HepG2 (cell line): ENCODE results near the gene MTUS2. TPM values are rescaled to one million over a fixed set of nuclear protein-coding genes. Genes with fewer than 3 reads are reported as not detected.

Source experiments
- ATAC-seq: fragments of 200-7000 bp; cut with Tn5 transposase; 3 replicates; pipeline ENCODE4 v1.9.1; 2020; ENCODE audit warnings: mild to moderate bottlenecking, moderate library complexity
- BruUV-seq: library from RNA; stranded (reverse); fragments of 400-500 nt; replicated peaks from 2 replicates; lab custom pipeline; 2021; lab: Mats Ljungman, UMichigan
- CTCF ChIA-PET: fragments of 300-600 bp; formaldehyde crosslinking; extraction: SDS; loops from one replicate; lab custom pipeline; 2021; ENCODE audit warnings: low total read pairs, inconsistent platforms, low intra/inter-chr PET ratio; lab: Yijun Ruan, JAX
- POLR2A ChIA-PET: fragments of 350-600 bp; sonication (Branson Sonifier 250); formaldehyde crosslinking; loops from one replicate; lab custom pipeline; 2020; ENCODE audit warnings: antibody characterized with exemption, inconsistent platforms; lab: Yijun Ruan, JAX
- DNase-seq: peaks from one replicate; pipeline ENCODE4 v3.0.0-alpha.2; 2015; ENCODE audit warnings: low spot score
- FAIRE-seq: peaks from 3 replicates; lab custom pipeline; 2011; peaks lifted over from hg19 to GRCh38; lab: Jason Lieb, UNC
- H2AFZ ChIP-seq: one replicate; pipeline ENCODE4 v1.6.1; 2011; ENCODE audit warnings: low read length, inconsistent platforms
- H3K27ac ChIP-seq: fragments of 300-600 bp; 3 replicates; pipeline ENCODE4 v1.8.0; 2011; ENCODE audit warnings: mixed run types, mild to moderate bottlenecking, mixed read lengths, low read length, inconsistent platforms; ENCODE audit not compliant: insufficient read depth; ENCODE audit errors: extremely low read length
- H3K27me3 ChIP-seq, 2 experiments: fragments of 200-600 bp in 1 of 2; 2 replicates in 1 of 2; 3 replicates in 1 of 2; pipeline versions ENCODE4 v1.6.0 to v1.8.0; 2011; ENCODE audit warnings: low read length in 2 of 2, mild to moderate bottlenecking in 2 of 2, moderate library complexity in 2 of 2, inconsistent platforms in 1 of 2; ENCODE audit not compliant: insufficient read depth in 2 of 2, control insufficient read depth in 1 of 2
- H3K36me3 ChIP-seq, 2 experiments: fragments of 200-600 bp in 1 of 2; replicated peaks in 1 of 2; 2 replicates in 1 of 2; 3 replicates in 1 of 2; pipeline versions ENCODE4 v1.5.1 to v1.8.0; 2011; ENCODE audit warnings: low read length in 2 of 2, inconsistent platforms in 1 of 2; ENCODE audit not compliant: insufficient read depth in 2 of 2, control insufficient read depth in 1 of 2
- H3K4me1 ChIP-seq: 2 replicates; pipeline ENCODE4 v1.5.1; 2012; ENCODE audit warnings: low read length, inconsistent platforms; ENCODE audit not compliant: insufficient read depth
- H3K4me2 ChIP-seq: 2 replicates; pipeline ENCODE4 v1.6.0; 2011; ENCODE audit warnings: low read depth, low read length, inconsistent platforms
- H3K4me3 ChIP-seq, 3 experiments: fragments of 200-600 bp in 1 of 3; sonication (generic), shearing (Covaris generic) in 1 of 3; replicated peaks in 1 of 3; 2 replicates each; pipeline ENCODE4 v1.5.1; 2011 to 2016; ENCODE audit warnings: low read length in 3 of 3, inconsistent platforms in 2 of 3, low read depth in 2 of 3, mild to moderate bottlenecking in 2 of 3, control low read depth in 1 of 3, mixed read lengths in 1 of 3; ENCODE audit not compliant: insufficient read depth in 1 of 3
- H3K79me2 ChIP-seq: one replicate; pipeline ENCODE4 v1.6.1; 2011; ENCODE audit warnings: low read length, inconsistent platforms; ENCODE audit not compliant: insufficient read depth
- H3K9ac ChIP-seq: 2 replicates; pipeline ENCODE4 v1.6.0; 2011; ENCODE audit warnings: mild to moderate bottlenecking, low read depth, low read length, inconsistent platforms; ENCODE audit not compliant: insufficient read depth
- H3K9me3 ChIP-seq: 2 replicates; pipeline ENCODE4 v1.5.1; 2012; ENCODE audit warnings: mild to moderate bottlenecking, low read length
- H4K20me1 ChIP-seq: 2 replicates; pipeline ENCODE4 v1.6.0; 2011; ENCODE audit warnings: inconsistent platforms, mild to moderate bottlenecking, low read length, moderate library complexity; ENCODE audit not compliant: insufficient read depth
- ELF3 ChIP-seq: IDR thresholded peaks from 2 replicates; pipeline ENCODE4 v1.6.1; 2016; ENCODE audit warnings: missing genetic modification reagents, missing compliant biosample characterization
- FIP1L1 ChIP-seq: fragments of 200-400 bp; formaldehyde crosslinking; IDR thresholded peaks from 2 replicates; pipeline ENCODE4 v1.6.1; 2018; ENCODE audit warnings: low read depth, mild to moderate bottlenecking, low read length, moderate library complexity, borderline replicate concordance; ENCODE audit not compliant: insufficient read depth
- HOXA5 ChIP-seq: sonication (generic); formaldehyde crosslinking; IDR thresholded peaks from 2 replicates; pipeline ENCODE4 v1.4.0; 2020; ENCODE audit warnings: missing genetic modification reagents
- LRRFIP1 ChIP-seq: sonication (generic); formaldehyde crosslinking; conservative IDR thresholded peaks from 2 replicates; pipeline ENCODE4 v1.4.0; 2020; ENCODE audit warnings: missing genetic modification reagents
- MED8 ChIP-seq: sonication (generic); formaldehyde crosslinking; IDR thresholded peaks from 2 replicates; pipeline ENCODE4 v1.8.1; 2023; ENCODE audit warnings: mild to moderate bottlenecking, missing genetic modification reagents; ENCODE audit not compliant: insufficient replicate concordance
- PRDM4 ChIP-seq: sonication (generic); formaldehyde crosslinking; IDR thresholded peaks from 2 replicates; pipeline ENCODE4 v1.9.0; 2021; ENCODE audit warnings: missing genetic modification reagents, borderline replicate concordance
- RBM39 ChIP-seq: fragments of 200-400 bp; formaldehyde crosslinking; IDR thresholded peaks from one replicate; pipeline ENCODE4 v1.6.1; 2018; ENCODE audit warnings: antibody characterized with exemption, mild to moderate bottlenecking, low read depth, low read length; ENCODE audit not compliant: poor library complexity, severe bottlenecking
- ZBTB1 ChIP-seq: sonication (generic); formaldehyde crosslinking; IDR thresholded peaks from 2 replicates; pipeline ENCODE4 v1.4.0; 2020; ENCODE audit warnings: missing genetic modification reagents, borderline replicate concordance
- ZNF383 ChIP-seq: sonication (generic); formaldehyde crosslinking; IDR thresholded peaks from 2 replicates; pipeline ENCODE4 v1.4.0; 2020; ENCODE audit warnings: missing genetic modification reagents, mild to moderate bottlenecking, borderline replicate concordance
- ZNF468 ChIP-seq: sonication (generic); formaldehyde crosslinking; IDR thresholded peaks from 2 replicates; pipeline ENCODE4 v1.8.0; 2022; ENCODE audit warnings: mild to moderate bottlenecking, moderate library complexity, missing genetic modification reagents
- ZNF530 ChIP-seq: sonication (generic); formaldehyde crosslinking; IDR thresholded peaks from 2 replicates; pipeline ENCODE4 v1.5.0; 2020; ENCODE audit warnings: low read depth, mild to moderate bottlenecking, missing genetic modification reagents
- ZNF788 ChIP-seq: sonication (generic); formaldehyde crosslinking; IDR thresholded peaks from 2 replicates; pipeline ENCODE4 v1.5.0; 2020; ENCODE audit warnings: mild to moderate bottlenecking, missing genetic modification reagents, borderline replicate concordance
- ZSCAN22 ChIP-seq: sonication (generic); formaldehyde crosslinking; IDR thresholded peaks from 2 replicates; pipeline ENCODE4 v1.4.0; 2020; ENCODE audit warnings: mild to moderate bottlenecking, missing genetic modification reagents
- WGBS: methylation state at CpG from one replicate; pipeline ENCODE4 v1.1.6; 2017; ENCODE audit warnings: low lambda C conversion rate; 5-methylcytosine and 5-hydroxymethylcytosine counted together
- in situ Hi-C: cut with HindIII; loops from 2 replicates; pipeline ENCODE4 v1.10.0; 2017; ENCODE audit warnings: low pct_unique_long_range_greater_than_20kb; ENCODE audit not compliant: extremely low pct_ligation_motif_present
- intact Hi-C: fragments of 100-400 bp; cut with micrococcal nuclease; formaldehyde crosslinking; loops from one replicate; pipeline ENCODE4 v1.10.0; 2022; ENCODE audit not compliant: unreplicated experiment
- polyA plus RNA-seq, 8 experiments: library from polyadenylated mRNA; depleted of rRNA in 3 of 8; stranded (reverse) in 7 of 8; unstranded in 1 of 8; fragments of >200 nt; fragmentation: Illumina TruSeq in 4 of 8; extraction: Trizol in 4 of 8; gene quantifications; 2 replicates each; pipeline versions ENCODE4 v1.2.1 to v1.2.3, GENCODE V29; 2011 to 2016; ENCODE audit warnings: low read depth in 4 of 8, missing spikeins in 1 of 8, mixed read lengths in 1 of 8; ENCODE audit not compliant: insufficient read depth in 1 of 8
- total RNA-seq, 5 experiments: library from RNA; depleted of rRNA; stranded (reverse); fragments of >200 nt; fragmentation: Illumina TruSeq; extraction: Trizol; gene quantifications; 2 replicates each; pipeline ENCODE4 v1.2.3, GENCODE V29; 2016; ENCODE audit warnings: low read depth in 1 of 5
- TF ChIP-seq, protein P1 (sequence below): sonication (generic); formaldehyde crosslinking; IDR thresholded peaks from 2 replicates; pipeline ENCODE4 v1.5.0; 2020; ENCODE audit warnings: missing genetic modification reagents

MTUS2 gene
- total and polyA plus RNA-seq, 2 of the 13 experiments (the other 11 are each of a cell fraction or from before 2014, with no cell fraction given): not detected

GRCh38 chr13:28958018-28958417, 137.9 kb downstream of the MTUS2 start:
- in situ Hi-C loops: no loop called here
- TF ChIP-seq ZNF383 (CRISPR knock-in tag) (no peak), ZNF530 (CRISPR knock-in tag) (no peak), ZNF788 (CRISPR knock-in tag) (no peak), PRDM4 (CRISPR knock-in tag) (no peak), HOXA5 (no peak), ZSCAN22 (CRISPR knock-in tag) (no peak), MED8 (no peak), ZNF468 (CRISPR knock-in tag) (no peak), LRRFIP1 (CRISPR knock-in tag) (no peak), ZBTB1 (CRISPR knock-in tag) (no peak), ELF3 (CRISPR knock-in tag) (no peak), FIP1L1 (no peak), RBM39 (no peak)
- TF ChIP-seq, protein P1, sequence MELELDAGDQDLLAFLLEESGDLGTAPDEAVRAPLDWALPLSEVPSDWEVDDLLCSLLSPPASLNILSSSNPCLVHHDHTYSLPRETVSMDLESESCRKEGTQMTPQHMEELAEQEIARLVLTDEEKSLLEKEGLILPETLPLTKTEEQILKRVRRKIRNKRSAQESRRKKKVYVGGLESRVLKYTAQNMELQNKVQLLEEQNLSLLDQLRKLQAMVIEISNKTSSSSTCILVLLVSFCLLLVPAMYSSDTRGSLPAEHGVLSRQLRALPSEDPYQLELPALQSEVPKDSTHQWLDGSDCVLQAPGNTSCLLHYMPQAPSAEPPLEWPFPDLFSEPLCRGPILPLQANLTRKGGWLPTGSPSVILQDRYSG (CRISPR knock-in tag): no peak
- H3K27ac ChIP-seq: no peak overlapping the region
- no peak overlapping the region for H3K4me2 ChIP-seq
- H3K79me2 ChIP-seq: no peaks in the 10 kb centered on the region
- ChIA-PET CTCF (no interaction called here), POLR2A (no interaction called here)
- H2AFZ ChIP-seq: no peak overlapping the region
- H3K9ac ChIP-seq: no peak overlapping the region
- peaks cover 76% of the 10 kb centered on the region for H3K9me3 ChIP-seq
- no peaks in the 10 kb centered on the region for H3K27me3 ChIP-seq
- DNase-seq (no peak), ATAC-seq (no peak), FAIRE-seq (no peak)
- no peaks in the 10 kb centered on the region for H3K4me1 ChIP-seq
- no peak overlapping the region for H3K4me3 ChIP-seq
- intact Hi-C loops: no loop called here
- BruUV-seq: no TSS peak
- 22% methylated on average over 8 of the region's 11 CpGs for WGBS
- no peaks in the 10 kb centered on the region for H3K36me3 ChIP-seq
- no peaks in the 10 kb centered on the region for H4K20me1 ChIP-seq
